ENCODE data around the gene ATP5IF1. TPM values are rescaled to one million over a fixed set of nuclear protein-coding genes. Genes with fewer than 3 reads are reported as not detected.

Gene ATP5IF1
- total and polyA plus RNA-seq, 9 of the 15 experiments (the other 6 are each of a cell fraction or from before 2014, with no cell fraction given) = 292 to 1,422 (median 388) TPM

GRCh38 chr1:28235755-28236655 is at the start of gene ATP5IF1 (continued):
- TF ChIP-seq ZMIZ1 (IDR thresholded peaks at IDR 0.05; ENCODE audit: low read depth in 2 of 2, low read length in 2 of 2) (no peak; a peak in 2 of 4 replicates), CHD4 (IDR thresholded peaks at IDR 0.05; ENCODE audit: insufficient read depth, insufficient replicate concordance, low read depth, low read length, poor library complexity, severe bottlenecking) (no peak), SRF (CRISPR knock-in tag; IDR thresholded peaks at IDR 0.05) (no peak; a peak in 1 of 4 replicates), ZNF253 (CRISPR knock-in tag; conservative IDR thresholded peaks at IDR 0.05) (no peak), LEF1 (IDR thresholded peaks at IDR 0.05) (no peak), KAT8 (IDR thresholded peaks at IDR 0.05; ENCODE audit: low read depth) (no peak), MXI1 (IDR thresholded peaks at IDR 0.05; ENCODE audit: low read depth, low read length) (no peak), KAT7 (CRISPR knock-in tag; IDR thresholded peaks at IDR 0.05; ENCODE audit: borderline replicate concordance) (peak; percentile 63; the same call in 1 of the 2 replicates), NEUROD1 (IDR thresholded peaks at IDR 0.05; ENCODE audit: borderline replicate concordance, low read depth, low read length, partially characterized antibody) (peak; percentile 97), ZNF174 (CRISPR knock-in tag; IDR thresholded peaks at IDR 0.05) (no peak), XRCC4 (IDR thresholded peaks at IDR 0.05; ENCODE audit: extremely low read depth, insufficient read depth, insufficient read length) (no peak), CTBP1 (IDR thresholded peaks at IDR 0.05; ENCODE audit: borderline replicate concordance) (peak; percentile 70; the same call in 1 of the 2 replicates), FOXJ3 (CRISPR knock-in tag; IDR thresholded peaks at IDR 0.05) (no peak), ESRRB (CRISPR knock-in tag; IDR thresholded peaks at IDR 0.05; ENCODE audit: borderline replicate concordance) (no peak), PRMT5 (CRISPR knock-in tag; IDR thresholded peaks at IDR 0.05) (no peak)
- TF ChIP-seq, protein P1, sequence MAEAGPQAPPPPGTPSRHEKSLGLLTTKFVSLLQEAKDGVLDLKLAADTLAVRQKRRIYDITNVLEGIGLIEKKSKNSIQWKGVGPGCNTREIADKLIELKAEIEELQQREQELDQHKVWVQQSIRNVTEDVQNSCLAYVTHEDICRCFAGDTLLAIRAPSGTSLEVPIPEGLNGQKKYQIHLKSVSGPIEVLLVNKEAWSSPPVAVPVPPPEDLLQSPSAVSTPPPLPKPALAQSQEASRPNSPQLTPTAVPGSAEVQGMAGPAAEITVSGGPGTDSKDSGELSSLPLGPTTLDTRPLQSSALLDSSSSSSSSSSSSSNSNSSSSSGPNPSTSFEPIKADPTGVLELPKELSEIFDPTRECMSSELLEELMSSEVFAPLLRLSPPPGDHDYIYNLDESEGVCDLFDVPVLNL (CRISPR knock-in tag; IDR thresholded peaks at IDR 0.05; ENCODE audit: low read depth) = peak; percentile 76; the same call in 1 of the 2 replicates
- TF ChIP-seq, protein P2, sequence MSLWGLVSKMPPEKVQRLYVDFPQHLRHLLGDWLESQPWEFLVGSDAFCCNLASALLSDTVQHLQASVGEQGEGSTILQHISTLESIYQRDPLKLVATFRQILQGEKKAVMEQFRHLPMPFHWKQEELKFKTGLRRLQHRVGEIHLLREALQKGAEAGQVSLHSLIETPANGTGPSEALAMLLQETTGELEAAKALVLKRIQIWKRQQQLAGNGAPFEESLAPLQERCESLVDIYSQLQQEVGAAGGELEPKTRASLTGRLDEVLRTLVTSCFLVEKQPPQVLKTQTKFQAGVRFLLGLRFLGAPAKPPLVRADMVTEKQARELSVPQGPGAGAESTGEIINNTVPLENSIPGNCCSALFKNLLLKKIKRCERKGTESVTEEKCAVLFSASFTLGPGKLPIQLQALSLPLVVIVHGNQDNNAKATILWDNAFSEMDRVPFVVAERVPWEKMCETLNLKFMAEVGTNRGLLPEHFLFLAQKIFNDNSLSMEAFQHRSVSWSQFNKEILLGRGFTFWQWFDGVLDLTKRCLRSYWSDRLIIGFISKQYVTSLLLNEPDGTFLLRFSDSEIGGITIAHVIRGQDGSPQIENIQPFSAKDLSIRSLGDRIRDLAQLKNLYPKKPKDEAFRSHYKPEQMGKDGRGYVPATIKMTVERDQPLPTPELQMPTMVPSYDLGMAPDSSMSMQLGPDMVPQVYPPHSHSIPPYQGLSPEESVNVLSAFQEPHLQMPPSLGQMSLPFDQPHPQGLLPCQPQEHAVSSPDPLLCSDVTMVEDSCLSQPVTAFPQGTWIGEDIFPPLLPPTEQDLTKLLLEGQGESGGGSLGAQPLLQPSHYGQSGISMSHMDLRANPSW (CRISPR knock-in tag; IDR thresholded peaks at IDR 0.05) = no peak; the same call in 1 of the 2 replicates
- TF ChIP-seq, protein P3, sequence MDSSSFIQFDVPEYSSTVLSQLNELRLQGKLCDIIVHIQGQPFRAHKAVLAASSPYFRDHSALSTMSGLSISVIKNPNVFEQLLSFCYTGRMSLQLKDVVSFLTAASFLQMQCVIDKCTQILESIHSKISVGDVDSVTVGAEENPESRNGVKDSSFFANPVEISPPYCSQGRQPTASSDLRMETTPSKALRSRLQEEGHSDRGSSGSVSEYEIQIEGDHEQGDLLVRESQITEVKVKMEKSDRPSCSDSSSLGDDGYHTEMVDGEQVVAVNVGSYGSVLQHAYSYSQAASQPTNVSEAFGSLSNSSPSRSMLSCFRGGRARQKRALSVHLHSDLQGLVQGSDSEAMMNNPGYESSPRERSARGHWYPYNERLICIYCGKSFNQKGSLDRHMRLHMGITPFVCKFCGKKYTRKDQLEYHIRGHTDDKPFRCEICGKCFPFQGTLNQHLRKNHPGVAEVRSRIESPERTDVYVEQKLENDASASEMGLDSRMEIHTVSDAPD (CRISPR knock-in tag; IDR thresholded peaks at IDR 0.05) = no peak

All from K562 (cell line).